ENCODE data around the gene GLRX2.

DNA sequence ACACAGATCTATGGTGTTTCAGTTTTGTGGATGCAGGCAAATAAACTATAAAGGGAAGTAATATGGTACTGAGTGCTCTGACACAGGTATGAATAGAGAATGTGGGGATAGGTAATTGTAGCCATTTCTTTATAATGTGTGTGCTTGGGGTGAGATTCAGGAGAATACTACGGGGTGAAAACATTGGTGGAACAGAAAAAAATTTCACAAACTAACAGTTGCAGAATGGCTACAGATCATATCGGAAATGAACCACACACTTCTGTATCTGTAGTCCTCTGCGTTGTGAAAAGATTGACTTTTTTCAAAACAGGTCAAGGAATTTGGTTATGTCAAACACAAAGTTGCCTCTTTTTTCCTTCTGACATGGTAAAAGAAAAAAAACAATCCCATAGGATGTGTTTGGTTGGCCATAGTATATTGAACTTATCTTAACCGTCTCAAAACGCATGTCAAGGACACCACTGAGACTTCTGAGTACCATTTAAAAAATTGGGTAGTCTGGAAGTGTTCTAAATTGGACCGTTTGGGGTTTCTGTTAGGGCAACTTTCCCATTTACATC lies 15.5 kb upstream of the GLRX2 start:
- no peak for TF ChIP-seq EP300 (IDR thresholded peaks at IDR 0.05)
- no peak for TF ChIP-seq POLR2AphosphoS5 (IDR thresholded peaks at IDR 0.05)
- TF ChIP-seq, protein P1, sequence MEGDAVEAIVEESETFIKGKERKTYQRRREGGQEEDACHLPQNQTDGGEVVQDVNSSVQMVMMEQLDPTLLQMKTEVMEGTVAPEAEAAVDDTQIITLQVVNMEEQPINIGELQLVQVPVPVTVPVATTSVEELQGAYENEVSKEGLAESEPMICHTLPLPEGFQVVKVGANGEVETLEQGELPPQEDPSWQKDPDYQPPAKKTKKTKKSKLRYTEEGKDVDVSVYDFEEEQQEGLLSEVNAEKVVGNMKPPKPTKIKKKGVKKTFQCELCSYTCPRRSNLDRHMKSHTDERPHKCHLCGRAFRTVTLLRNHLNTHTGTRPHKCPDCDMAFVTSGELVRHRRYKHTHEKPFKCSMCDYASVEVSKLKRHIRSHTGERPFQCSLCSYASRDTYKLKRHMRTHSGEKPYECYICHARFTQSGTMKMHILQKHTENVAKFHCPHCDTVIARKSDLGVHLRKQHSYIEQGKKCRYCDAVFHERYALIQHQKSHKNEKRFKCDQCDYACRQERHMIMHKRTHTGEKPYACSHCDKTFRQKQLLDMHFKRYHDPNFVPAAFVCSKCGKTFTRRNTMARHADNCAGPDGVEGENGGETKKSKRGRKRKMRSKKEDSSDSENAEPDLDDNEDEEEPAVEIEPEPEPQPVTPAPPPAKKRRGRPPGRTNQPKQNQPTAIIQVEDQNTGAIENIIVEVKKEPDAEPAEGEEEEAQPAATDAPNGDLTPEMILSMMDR (IDR thresholded peaks at IDR 0.05): no peak
- TF ChIP-seq POLR2A (IDR thresholded peaks at IDR 0.05): no peak

Data from sigmoid colon (tissue), 4 donors.